Ecto neural progenitor cell (in vitro differentiated cells): ENCODE measurements around the gene SEC22C.
"Not testable (repeated sequence)": the region's sequence is repeated elsewhere in the genome, so short reads cannot be mapped to it uniquely, and the experiment has no call there.

Experiments used
- DNase-seq: peaks from one replicate; pipeline ENCODE4 v3.0.0-alpha.2; 2018; ENCODE audit warnings: low spot score

The SEC22C gene

DNA sequence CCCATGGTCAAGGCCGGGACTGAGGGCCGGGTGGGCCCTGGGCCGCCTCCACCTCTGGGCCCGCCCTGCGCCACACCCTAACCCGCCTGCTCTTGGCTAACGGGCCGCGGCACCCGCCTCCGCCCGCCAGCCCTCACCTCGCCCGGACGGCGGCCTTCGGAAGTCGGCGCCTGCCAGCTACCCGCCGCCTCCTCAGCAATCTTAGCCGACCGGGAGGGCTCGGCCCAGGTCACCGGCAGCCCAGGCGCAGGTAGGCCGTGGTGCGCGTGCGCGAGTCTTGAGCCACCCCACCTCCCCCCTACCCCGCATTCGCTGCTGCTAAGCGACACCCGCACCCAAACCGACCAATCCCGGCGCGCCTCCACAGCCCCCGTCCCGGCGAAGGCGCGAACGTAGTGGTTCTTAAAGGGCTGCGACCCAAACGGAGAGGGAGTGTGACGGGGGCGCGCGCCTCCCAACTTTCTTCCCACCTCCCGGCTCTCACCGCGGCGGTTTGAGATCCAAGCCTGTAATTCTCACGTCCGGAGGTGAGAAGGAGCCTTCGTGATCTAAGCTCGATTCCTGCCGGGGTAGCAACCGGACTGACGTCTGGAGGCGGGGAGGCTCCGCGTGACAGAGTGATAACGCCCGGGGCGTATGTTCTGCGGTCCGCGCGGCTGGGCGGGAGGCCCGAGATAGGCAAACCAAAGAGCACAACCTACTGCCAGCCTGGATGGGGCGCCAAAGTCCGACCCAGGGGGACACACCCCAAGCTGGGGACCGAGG is at the start of gene SEC22C:
Gene SEC22C (minus strand): TSS at position 259 of the 765 bp plus-strand sequence. CDS start 12,921 bp downstream, outside the sequence.
- peak; percentile 98 for DNase-seq

GRCh38 chr3:42613462-42613861 is 31.7 kb upstream of the SEC22C start:
- no peak for DNase-seq

- no peak for DNase-seq
These were observed 31.2 kb upstream of the SEC22C start for GRCh38 chr3:42612928-42613327.

- DNase-seq, result no peak
These were observed 30.4 kb upstream of the SEC22C start for GRCh38 chr3:42612217-42612616.

DNA sequence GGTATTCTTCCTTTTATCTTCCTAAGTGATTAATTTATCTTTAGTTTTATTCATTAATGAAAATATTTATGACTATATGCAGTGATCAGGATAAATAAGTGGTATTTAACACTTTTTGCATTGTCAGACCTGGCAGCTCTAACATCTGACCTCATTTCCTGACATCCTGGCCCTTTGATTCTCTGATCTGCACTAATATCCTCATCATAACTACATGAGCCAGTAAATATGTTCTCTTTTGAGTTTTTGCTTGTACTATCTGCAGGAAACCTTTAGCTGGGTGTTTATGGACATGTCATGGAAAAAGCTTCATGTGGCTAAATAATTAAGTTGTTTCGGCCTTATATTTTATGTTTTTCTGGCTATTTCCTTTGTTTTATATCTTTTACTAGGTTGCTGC is 29.2 kb upstream of the SEC22C start:
- DNase-seq, result no peak

- no peak for DNase-seq
These were observed 26.8 kb upstream of the SEC22C start for GRCh38 chr3:42608581-42608980.

- no peak for DNase-seq
These were observed 23.9 kb upstream of the SEC22C start for GRCh38 chr3:42605546-42606173.

DNA sequence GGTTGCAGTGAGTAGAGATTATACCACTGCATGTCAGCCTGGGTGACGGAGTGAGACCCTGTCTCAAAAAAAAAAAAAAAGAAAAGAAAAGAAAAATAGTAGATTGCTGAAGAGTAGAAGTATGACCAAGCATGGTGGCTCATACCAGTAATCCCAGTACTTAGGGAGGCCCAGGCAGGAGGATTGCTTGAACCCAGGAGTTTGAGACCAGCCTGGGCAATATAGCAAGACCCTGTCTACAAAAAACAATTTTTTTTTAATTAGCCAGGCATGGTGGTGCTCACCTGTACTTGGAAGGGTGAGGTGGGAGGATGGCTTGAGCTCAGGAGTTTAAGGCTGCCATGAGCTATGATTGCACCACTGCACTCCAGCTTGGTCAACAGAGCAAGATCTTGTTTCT is 21.2 kb upstream of the SEC22C start:
- no peak for DNase-seq

GRCh38 chr3:42601896-42602581 is 20.3 kb upstream of the SEC22C start:
- no peak for DNase-seq

DNA sequence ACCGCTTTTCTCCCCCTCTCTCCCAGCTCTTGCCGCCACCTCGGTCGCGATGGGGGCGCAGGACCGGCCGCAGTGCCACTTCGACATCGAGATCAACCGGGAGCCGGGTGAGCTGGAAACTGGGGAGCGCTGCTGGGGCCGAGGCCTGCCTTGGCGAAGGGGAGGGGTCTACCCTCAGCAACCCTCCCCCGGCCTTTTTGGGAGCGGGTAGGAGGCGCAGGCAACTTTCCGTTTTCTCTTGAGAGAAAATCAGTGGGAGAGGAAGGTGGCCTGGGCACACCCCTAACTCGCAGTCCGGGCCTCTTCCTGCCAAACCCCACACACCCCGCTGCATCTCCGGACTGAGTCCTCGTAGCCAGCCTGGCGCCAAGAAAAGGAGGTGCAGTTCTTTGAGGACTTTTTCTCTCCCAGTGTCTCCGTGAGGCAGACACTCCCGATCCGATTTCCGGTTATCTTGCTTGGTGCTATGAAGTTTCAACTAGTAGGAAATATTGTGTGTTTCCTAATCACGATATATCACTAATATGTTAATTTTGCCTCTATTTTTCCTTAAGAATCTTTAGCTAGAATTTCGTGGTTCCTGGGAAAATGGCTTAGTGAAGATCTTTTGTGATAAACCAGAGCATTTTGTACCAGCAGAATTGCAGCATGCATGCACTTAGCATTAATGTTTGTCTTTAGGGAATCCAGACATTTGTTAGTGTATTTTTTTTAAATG is 19.4 kb upstream of the SEC22C start:
- DNase-seq, result no peak

GRCh38 chr3:42600111-42600957 is 18.6 kb upstream of the SEC22C start, which contains the start of gene NKTR:
TSS of gene NKTR (plus strand) at chr3:42600686. CDS start at chr3:42601007, 321 bp downstream.
- peak; percentile 99 for DNase-seq

GRCh38 chr3:42597098-42597497 is 15.3 kb upstream of the SEC22C start:
- not testable (repeated sequence) for DNase-seq

- DNase-seq, result no peak
These were observed 13.9 kb upstream of the SEC22C start for GRCh38 chr3:42595682-42596081.

DNA sequence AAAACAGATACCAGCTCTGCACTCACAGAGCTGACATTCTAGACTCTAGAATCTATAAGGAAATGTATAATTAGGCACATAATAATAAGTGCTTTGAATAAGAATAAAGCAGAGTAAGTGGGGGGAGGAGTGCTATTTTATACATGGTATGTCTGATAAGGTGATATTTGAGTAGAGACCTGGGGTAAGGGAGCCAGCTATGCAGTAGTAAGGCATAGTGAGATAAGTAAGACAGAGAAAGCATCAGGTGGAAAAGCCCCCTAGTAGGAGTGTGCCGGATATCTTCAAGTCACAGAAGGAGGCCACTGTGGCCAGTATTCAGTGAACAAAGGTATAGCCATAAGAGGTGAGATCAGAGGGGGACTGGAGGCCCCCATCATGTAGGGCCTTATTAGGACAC is 11.9 kb upstream of the SEC22C start:
- no peak for DNase-seq

DNA sequence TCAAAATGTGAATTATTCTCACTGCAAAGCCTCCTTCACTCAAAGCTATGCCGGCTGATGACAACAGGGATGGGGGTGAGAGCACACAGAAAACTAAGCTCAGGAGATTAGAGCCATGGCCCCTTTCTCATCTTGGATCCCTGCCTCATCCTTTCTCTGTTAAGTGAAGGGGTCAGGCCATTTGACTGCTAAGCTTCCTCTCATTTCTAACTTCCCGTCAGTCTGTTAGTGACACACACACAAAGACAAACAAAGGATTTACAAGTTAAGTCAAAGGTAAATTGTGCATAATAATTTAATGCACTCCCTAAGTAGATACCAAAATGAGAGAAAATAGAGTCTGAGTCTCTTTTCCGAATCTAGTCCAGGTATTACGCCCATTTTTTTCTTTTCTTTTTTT is 10.0 kb upstream of the SEC22C start:
- DNase-seq, result peak; percentile 47

DNA sequence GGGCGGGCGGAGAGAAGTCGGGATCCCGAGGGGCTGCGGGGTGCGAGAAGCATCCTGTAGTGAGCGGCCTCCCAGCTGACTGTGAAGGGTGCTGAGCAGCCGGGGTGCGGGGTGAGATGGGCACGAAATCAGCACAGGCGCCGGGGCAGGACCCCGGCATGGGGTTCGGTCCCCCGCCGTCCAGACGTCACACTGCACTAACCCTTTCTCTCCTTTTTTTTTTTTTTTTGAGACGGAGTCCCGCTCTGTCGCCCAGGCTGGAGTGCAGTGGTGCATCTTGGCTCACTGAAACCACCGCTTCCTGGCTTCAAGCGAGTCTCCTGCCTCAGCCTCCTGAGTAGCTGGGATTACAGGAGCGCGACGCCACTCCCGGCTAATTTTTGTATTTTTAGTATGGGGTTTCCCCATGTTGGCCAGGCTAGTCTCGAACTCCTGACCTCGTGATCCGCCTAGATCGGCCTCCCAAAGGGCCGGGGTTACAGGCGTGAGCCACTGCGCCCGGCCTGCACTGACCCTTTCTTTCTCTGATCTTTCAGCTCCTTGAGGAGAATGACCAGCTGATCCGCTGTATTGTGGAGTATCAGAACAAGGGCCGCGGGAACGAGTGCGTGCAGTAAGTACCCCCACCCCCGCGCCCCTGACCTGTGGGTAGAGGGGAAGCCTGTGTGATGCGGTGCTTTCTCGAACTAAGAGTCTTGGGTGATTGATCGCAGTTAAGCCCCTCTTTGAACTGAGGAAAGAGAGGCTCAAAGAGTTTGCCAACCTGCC is 9.4 kb upstream of the SEC22C start:
- peak; percentile 62 for DNase-seq

DNA sequence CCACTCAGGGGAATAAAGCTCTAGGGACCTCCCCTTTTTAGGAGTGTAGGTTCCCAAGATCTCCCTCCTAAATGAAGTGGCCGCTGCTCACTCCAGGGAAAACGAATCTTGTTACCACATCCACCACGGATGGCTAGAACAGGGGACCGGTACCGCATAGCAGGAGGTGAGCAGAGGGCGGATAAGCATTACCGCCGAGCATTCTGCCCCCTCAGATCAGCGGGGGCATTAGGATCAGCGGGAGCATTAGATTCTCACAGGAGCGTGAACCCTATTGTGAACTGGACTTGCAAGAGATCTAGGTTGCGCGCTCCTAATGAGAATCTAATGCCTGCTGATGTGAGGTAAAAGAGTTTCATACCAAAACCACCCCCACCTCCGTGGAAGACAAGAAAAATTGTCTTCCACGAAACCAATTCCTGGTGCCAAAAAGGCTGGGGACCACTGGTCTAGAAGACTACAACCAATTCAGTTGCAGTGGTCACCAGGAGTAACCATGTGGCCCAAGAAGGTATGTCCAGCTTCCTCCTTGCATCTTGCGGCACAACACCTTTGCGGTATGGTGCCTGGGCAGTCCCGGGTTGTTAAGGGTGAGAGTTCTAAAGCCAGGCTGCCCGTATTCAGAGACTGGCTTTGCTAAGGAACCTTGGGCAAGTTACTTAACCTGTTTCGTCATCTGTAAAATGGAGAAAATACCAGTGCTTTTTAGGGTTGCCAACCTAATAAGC is 7.8 kb upstream of the SEC22C start:
- DNase-seq, result no peak

- DNase-seq, result no peak
These were observed 6.9 kb upstream of the SEC22C start for GRCh38 chr3:42588625-42589024.

DNA sequence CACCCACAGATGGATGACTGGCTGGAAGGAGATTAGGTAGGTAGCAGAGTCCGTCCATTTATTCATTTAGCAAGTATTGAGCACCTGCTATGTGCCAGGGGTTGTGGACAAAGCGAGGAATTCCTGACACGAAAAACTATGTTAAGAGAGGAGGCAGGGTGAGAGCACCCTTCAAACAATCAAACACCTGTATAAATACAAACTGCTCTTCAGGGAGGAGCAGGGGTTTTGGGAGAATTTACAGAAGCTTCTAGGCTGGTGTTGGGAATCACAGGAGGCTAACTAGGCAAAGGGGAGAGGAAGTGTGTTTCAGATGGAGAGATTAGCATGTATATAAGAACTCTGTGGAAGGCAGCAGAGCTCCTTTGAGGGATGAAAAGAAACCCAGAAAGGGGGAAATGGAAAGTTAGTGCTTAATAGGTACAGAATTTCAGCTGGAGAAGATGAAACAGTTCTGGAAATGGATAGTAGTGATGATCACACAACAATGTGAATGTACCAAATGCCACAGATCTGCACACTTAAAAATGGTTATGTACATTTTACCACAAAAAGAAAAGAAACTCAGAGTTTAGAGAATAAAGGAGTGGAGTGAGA is 805 bp upstream of the SEC22C start:
- DNase-seq, result no peak

- DNase-seq, result no peak
These were observed 413 bp downstream of the SEC22C start for GRCh38 chr3:42581400-42581708.
